Measurements from ENCODE around the gene PCDHA7. TPM values are rescaled to one million over a fixed set of nuclear protein-coding genes. Genes with fewer than 3 reads are reported as not detected.
"Not testable (repeated sequence)": the region's sequence is repeated elsewhere in the genome, so short reads cannot be mapped to it uniquely, and the experiment has no call there.

The PCDHA7 gene, protein sequence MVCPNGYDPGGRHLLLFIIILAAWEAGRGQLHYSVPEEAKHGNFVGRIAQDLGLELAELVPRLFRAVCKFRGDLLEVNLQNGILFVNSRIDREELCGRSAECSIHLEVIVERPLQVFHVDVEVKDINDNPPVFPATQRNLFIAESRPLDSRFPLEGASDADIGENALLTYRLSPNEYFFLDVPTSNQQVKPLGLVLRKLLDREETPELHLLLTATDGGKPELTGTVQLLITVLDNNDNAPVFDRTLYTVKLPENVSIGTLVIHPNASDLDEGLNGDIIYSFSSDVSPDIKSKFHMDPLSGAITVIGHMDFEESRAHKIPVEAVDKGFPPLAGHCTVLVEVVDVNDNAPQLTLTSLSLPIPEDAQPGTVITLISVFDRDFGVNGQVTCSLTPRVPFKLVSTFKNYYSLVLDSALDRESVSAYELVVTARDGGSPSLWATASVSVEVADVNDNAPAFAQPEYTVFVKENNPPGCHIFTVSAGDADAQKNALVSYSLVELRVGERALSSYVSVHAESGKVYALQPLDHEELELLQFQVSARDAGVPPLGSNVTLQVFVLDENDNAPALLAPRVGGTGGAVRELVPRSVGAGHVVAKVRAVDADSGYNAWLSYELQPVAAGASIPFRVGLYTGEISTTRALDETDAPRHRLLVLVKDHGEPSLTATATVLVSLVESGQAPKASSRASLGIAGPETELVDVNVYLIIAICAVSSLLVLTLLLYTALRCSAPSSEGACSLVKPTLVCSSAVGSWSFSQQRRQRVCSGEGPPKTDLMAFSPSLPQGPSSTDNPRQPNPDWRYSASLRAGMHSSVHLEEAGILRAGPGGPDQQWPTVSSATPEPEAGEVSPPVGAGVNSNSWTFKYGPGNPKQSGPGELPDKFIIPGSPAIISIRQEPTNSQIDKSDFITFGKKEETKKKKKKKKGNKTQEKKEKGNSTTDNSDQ
- under 1 TPM; 0.17 to 0.52 TPM for total RNA-seq
- polyA plus RNA-seq: under 1 TPM; 0.10 to 0.26 TPM
- long read RNA-seq, donor 1: 0 reads
- long read RNA-seq, donor 2: 0 reads
- long read RNA-seq, donor 3: 0 reads
- long read RNA-seq, donor 4: 0 reads
- long read RNA-seq, donor 5: 0 reads

DNA sequence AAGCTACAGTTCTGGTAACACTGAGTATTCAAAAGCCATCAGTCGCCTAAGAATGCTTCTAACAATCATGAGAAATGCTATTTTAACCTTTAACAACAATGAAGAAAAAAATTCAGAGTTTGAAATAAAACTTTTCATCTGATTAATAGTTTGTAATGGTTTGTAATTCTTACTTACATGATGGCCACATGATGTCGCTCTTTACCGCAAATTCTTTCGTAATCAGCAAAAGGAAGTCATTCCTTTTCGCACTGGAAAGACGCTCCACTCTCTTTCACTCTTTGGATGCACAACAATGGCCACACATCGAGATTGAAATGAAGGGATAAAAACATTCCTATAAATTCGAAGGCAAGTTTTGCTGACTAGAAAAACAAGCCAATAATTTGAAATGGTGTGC lies at the start of gene PCDHA7:
PCDHA7 (plus strand) TSS at position 277 of the 400 bp plus-strand sequence; CDS start at position 392, 115 bp downstream.
- no peak within 1 kb of the TSS for H3K27ac ChIP-seq (ENCODE audit: low read depth in 1 of 2, low read length in 1 of 2)
- no peak within 1 kb of the TSS for H3K4me3 ChIP-seq
- no peaks in the 10 kb centered on the region for H3K4me1 ChIP-seq (ENCODE audit: control insufficient read depth in 5 of 5, insufficient read depth in 5 of 5, low read length in 5 of 5)
- 7 to 10% methylated on average over 8 of the region's 8 CpGs for WGBS, 2 donors
- ATAC-seq (ENCODE audit: insufficient read depth, low FRiP score) (no peak), DNase-seq (peak in 2 of 3 donors; percentile 11 to 35)
- peaks cover 0 to 34% (median 1%) of the 10 kb centered on the region in 4 donors for H3K9me3 ChIP-seq (ENCODE audit: control insufficient read depth in 4 of 4, insufficient read depth in 3 of 4, low read length in 3 of 4)
- peaks cover 0 to 3% (median 0%) of the 10 kb centered on the region in 3 donors for H3K27me3 ChIP-seq (ENCODE audit: control insufficient read depth in 3 of 3, insufficient read depth in 3 of 3, low read length in 2 of 3)
- no peak within 1 kb of the TSS for H3K9ac ChIP-seq (ENCODE audit: insufficient read depth in 1 of 2, low read length in 2 of 2)
- TF ChIP-seq, protein P1, sequence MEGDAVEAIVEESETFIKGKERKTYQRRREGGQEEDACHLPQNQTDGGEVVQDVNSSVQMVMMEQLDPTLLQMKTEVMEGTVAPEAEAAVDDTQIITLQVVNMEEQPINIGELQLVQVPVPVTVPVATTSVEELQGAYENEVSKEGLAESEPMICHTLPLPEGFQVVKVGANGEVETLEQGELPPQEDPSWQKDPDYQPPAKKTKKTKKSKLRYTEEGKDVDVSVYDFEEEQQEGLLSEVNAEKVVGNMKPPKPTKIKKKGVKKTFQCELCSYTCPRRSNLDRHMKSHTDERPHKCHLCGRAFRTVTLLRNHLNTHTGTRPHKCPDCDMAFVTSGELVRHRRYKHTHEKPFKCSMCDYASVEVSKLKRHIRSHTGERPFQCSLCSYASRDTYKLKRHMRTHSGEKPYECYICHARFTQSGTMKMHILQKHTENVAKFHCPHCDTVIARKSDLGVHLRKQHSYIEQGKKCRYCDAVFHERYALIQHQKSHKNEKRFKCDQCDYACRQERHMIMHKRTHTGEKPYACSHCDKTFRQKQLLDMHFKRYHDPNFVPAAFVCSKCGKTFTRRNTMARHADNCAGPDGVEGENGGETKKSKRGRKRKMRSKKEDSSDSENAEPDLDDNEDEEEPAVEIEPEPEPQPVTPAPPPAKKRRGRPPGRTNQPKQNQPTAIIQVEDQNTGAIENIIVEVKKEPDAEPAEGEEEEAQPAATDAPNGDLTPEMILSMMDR (IDR thresholded peaks at IDR 0.05; ENCODE audit: control extremely low read depth, extremely low read depth): no peak
- no peaks in the 10 kb centered on the region for H3K36me3 ChIP-seq (ENCODE audit: control insufficient read depth in 4 of 4, insufficient read depth in 4 of 4, low read length in 4 of 4)

DNA sequence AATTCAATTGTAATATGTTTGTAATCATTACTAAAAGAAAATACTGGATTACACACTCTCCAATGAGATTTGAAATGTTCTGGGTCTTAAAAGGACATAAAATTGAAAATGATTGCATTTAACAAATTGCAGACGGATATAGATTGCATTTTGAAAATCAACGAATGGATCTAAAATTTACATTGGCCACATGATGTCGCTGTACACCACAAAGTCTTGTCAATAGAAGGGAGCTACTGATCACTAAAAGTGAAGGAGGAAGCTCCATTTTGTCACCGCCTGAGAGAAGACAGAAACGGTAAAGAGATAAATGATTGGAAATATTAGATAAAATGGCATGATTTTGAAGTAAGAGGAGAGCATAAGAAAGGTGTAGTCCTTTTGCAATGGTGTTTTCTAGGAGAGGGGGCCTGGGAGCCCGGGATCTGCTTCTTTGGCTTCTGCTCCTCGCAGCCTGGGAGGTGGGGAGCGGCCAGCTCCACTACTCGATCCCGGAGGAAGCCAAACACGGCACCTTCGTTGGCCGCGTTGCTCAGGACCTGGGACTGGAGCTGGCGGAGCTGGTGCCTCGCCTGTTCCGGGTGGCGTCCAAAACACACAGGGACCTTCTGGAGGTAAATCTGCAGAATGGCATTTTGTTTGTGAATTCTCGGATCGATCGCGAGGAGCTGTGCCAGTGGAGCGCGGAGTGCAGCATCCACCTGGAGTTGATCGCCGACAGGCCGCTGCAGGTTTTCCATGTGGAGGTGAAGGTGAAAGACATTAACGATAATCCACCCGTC lies 48.0 kb upstream of the PCDHA7 start, which contains the start of gene PCDHA1:
PCDHA1 (plus strand) TSS at position 236 of the 782 bp plus-strand sequence.
- Histone ChIP-seq H3K4me1 (ENCODE audit: control insufficient read depth in 5 of 5, insufficient read depth in 5 of 5, low read length in 5 of 5) (no peaks in the 10 kb centered on the region), H3K36me3 (ENCODE audit: control insufficient read depth in 4 of 4, insufficient read depth in 4 of 4, low read length in 4 of 4) (no peaks in the 10 kb centered on the region), H3K9ac (ENCODE audit: insufficient read depth in 1 of 2, low read length in 2 of 2) (no peak within 1 kb of the TSS), H3K27ac (ENCODE audit: low read depth in 1 of 2, low read length in 1 of 2) (no peak within 1 kb of the TSS), H3K27me3 (ENCODE audit: control insufficient read depth in 3 of 3, insufficient read depth in 3 of 3, low read length in 2 of 3) (peaks cover 0 to 6% (median 0%) of the 10 kb centered on the region in 3 donors), H3K4me3 (no peak within 1 kb of the TSS), H3K9me3 (ENCODE audit: control insufficient read depth in 4 of 4, insufficient read depth in 3 of 4, low read length in 3 of 4) (peaks cover 0 to 42% (median 23%) of the 10 kb centered on the region in 4 donors)
- TF ChIP-seq, protein P1 (IDR thresholded peaks at IDR 0.05; ENCODE audit: control extremely low read depth, extremely low read depth): no peak
- 16 to 24% methylated on average over 29 of the region's 29 CpGs for WGBS, 2 donors
- DNase-seq (no peak), ATAC-seq (ENCODE audit: insufficient read depth, low FRiP score) (no peak)

DNA sequence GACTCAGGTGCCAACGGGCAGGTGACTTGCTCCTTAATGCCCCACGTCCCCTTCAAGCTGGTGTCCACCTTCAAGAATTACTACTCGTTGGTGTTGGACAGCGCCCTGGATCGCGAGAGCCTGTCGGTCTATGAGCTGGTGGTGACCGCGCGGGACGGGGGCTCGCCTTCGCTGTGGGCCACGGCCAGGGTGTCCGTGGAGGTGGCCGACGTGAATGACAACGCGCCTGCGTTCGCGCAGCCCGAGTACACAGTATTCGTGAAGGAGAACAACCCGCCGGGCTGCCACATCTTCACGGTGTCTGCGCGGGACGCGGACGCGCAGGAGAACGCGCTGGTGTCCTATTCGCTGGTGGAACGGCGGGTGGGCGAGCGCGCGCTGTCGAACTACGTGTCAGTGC lies 46.6 kb upstream of the PCDHA7 start:
- DNase-seq; H3K27ac ChIP-seq (ENCODE audit: low read depth in 1 of 2, low read length in 1 of 2); H3K4me3 ChIP-seq; H3K36me3 ChIP-seq (ENCODE audit: control insufficient read depth in 4 of 4, insufficient read depth in 4 of 4, low read length in 4 of 4); H3K9ac ChIP-seq (ENCODE audit: insufficient read depth in 1 of 2, low read length in 2 of 2); H3K27me3 ChIP-seq (ENCODE audit: control insufficient read depth in 3 of 3, insufficient read depth in 3 of 3, low read length in 2 of 3); H3K4me1 ChIP-seq (ENCODE audit: control insufficient read depth in 5 of 5, insufficient read depth in 5 of 5, low read length in 5 of 5); ATAC-seq (ENCODE audit: insufficient read depth, low FRiP score): not testable (repeated sequence)
- 39 to 45% methylated on average over 44 of the region's 44 CpGs for WGBS, 2 donors
- peaks cover 0 to 37% (median 15%) of the 10 kb centered on the region in 4 donors for H3K9me3 ChIP-seq (ENCODE audit: control insufficient read depth in 4 of 4, insufficient read depth in 3 of 4, low read length in 3 of 4)

DNA sequence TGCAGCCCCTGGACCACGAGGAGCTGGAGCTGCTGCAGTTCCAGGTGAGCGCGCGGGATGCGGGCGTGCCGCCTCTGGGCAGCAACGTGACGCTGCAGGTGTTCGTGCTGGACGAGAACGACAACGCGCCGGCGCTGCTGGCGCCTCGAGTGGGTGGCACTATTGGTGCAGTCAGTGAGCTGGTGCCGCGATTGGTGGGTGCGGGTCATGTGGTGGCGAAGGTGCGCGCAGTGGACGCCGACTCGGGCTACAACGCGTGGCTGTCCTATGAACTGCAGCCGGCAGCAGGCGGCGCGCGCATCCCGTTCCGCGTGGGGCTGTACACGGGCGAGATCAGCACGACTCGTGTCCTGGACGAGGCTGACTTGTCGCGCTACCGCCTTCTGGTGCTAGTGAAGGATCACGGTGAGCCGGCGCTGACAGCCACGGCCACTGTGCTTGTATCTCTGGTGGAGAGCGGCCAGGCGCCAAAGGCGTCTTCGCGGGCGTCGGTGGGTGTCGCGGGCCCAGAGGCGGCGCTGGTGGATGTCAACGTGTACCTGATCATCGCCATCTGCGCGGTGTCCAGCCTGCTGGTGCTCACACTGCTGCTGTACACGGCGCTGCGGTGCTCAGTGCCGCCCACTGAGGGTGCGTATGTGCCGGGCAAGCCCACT lies 46.1 kb upstream of the PCDHA7 start:
- DNase-seq; H3K27me3 ChIP-seq (ENCODE audit: control insufficient read depth in 3 of 3, insufficient read depth in 3 of 3, low read length in 2 of 3): not testable (repeated sequence)
- peaks cover 0 to 34% (median 14%) of the 10 kb centered on the region in 4 donors for H3K9me3 ChIP-seq (ENCODE audit: control insufficient read depth in 4 of 4, insufficient read depth in 3 of 4, low read length in 3 of 4)

More for the DNA sequence above, 46.1 kb upstream of the PCDHA7 start:
- peak overlapping the region; percentile 4 for H3K4me3 ChIP-seq
- H3K27ac ChIP-seq (ENCODE audit: low read depth in 1 of 2, low read length in 1 of 2); H3K4me1 ChIP-seq (ENCODE audit: control insufficient read depth in 5 of 5, insufficient read depth in 5 of 5, low read length in 5 of 5); H3K36me3 ChIP-seq (ENCODE audit: control insufficient read depth in 4 of 4, insufficient read depth in 4 of 4, low read length in 4 of 4); H3K9ac ChIP-seq (ENCODE audit: insufficient read depth in 1 of 2, low read length in 2 of 2); ATAC-seq (ENCODE audit: insufficient read depth, low FRiP score): not testable (repeated sequence)
- 37 to 41% methylated on average over 69 to 70 of the region's 70 CpGs for WGBS, 2 donors

All from lung (tissue), 16 donors.